Hematopoietic multipotent progenitor cell treated with erythropoietin and hydrocortisone succinate and interleukin-3 and kit ligand, for 17 days (in vitro differentiated cells): ENCODE data around the gene CUTC.

Source experiments
- DNase-seq: peaks from one replicate; pipeline ENCODE4 v3.0.0-alpha.2; 2015; ENCODE audit warnings: low spot score

Gene CUTC

GRCh38 chr10:99784016-99784726 lies 52.1 kb downstream of the CUTC start:
- DNase-seq = no peak

- no peak for DNase-seq
Measured at GRCh38 chr10:99784727-99785441, 52.9 kb downstream of the CUTC start.

GRCh38 chr10:99785646-99786045 lies 53.6 kb downstream of the CUTC start:
- no peak for DNase-seq

GRCh38 chr10:99787311-99787710 lies 55.3 kb downstream of the CUTC start:
- DNase-seq = no peak

GRCh38 chr10:99787782-99788445 lies 55.9 kb downstream of the CUTC start:
- DNase-seq = no peak

GRCh38 chr10:99788598-99789256 lies 56.7 kb downstream of the CUTC start:
- no peak for DNase-seq

GRCh38 chr10:99791831-99792230 lies 59.8 kb downstream of the CUTC start:
- no peak for DNase-seq

GRCh38 chr10:99793819-99794218 lies 61.8 kb downstream of the CUTC start:
- DNase-seq = no peak

GRCh38 chr10:99796928-99797327 lies 64.9 kb downstream of the CUTC start:
- DNase-seq = no peak

- no peak for DNase-seq
Measured at GRCh38 chr10:99798031-99798430, 66.0 kb downstream of the CUTC start.

- no peak for DNase-seq
Measured at GRCh38 chr10:99798920-99799319, 66.9 kb downstream of the CUTC start.

- no peak for DNase-seq
Measured at GRCh38 chr10:99799613-99800012, 67.6 kb downstream of the CUTC start.

- no peak for DNase-seq
Measured at GRCh38 chr10:99804471-99804870, 72.4 kb downstream of the CUTC start.

- no peak for DNase-seq
Measured at GRCh38 chr10:99805190-99805589, 73.2 kb downstream of the CUTC start.
